Stimulated activated CD4-positive, alpha-beta T cell treated with anti-CD3 and anti-CD28 coated beads, Interleukin-12 subunit alpha, Interleukin-12 subunit beta, amount 100 ng/mL, for 48 hours (primary cell): ENCODE data around the gene GALNT18.

Source experiments
- DNase-seq, 3 donors: peaks; one replicate each; pipeline ENCODE4 v3.0.0-alpha.2; 2020; ENCODE audit warnings: low read depth in 2 of 3, low spot score in 1 of 3

GALNT18 gene

GRCh38 chr11:11318461-11318860 is 303.3 kb downstream of the GALNT18 start:
- no peak for DNase-seq

GRCh38 chr11:11316651-11317230 is 305.1 kb downstream of the GALNT18 start:
- no peak for DNase-seq

GRCh38 chr11:11313902-11314692 is 307.7 kb downstream of the GALNT18 start:
- no peak for DNase-seq

GRCh38 chr11:11313426-11313825 is 308.4 kb downstream of the GALNT18 start:
- no peak for DNase-seq

GRCh38 chr11:11312738-11313137 is 309.1 kb downstream of the GALNT18 start:
- DNase-seq = no peak

GRCh38 chr11:11311169-11311568 is 310.6 kb downstream of the GALNT18 start:
- DNase-seq = no peak

GRCh38 chr11:11309906-11310305 is 311.9 kb downstream of the GALNT18 start:
- DNase-seq = no peak

- no peak for DNase-seq
Measured at GRCh38 chr11:11308249-11308648, 313.6 kb downstream of the GALNT18 start.

- DNase-seq = no peak
Measured at GRCh38 chr11:11306855-11307254, 314.9 kb downstream of the GALNT18 start.

GRCh38 chr11:11304550-11304949 is 317.3 kb downstream of the GALNT18 start:
- DNase-seq = no peak

GRCh38 chr11:11302565-11302964 is 319.2 kb downstream of the GALNT18 start:
- no peak for DNase-seq

GRCh38 chr11:11301212-11301611 is 320.6 kb downstream of the GALNT18 start:
- no peak for DNase-seq

GRCh38 chr11:11297578-11297977 is 324.2 kb downstream of the GALNT18 start:
- DNase-seq = no peak

GRCh38 chr11:11296434-11296833 is 325.4 kb downstream of the GALNT18 start:
- no peak for DNase-seq

- DNase-seq = no peak
Measured at GRCh38 chr11:11294551-11294855, 327.3 kb downstream of the GALNT18 start.

GRCh38 chr11:11293798-11294550 is 327.8 kb downstream of the GALNT18 start:
- DNase-seq = no peak

- no peak for DNase-seq
Measured at GRCh38 chr11:11292839-11293238, 329.0 kb downstream of the GALNT18 start.

- DNase-seq = no peak
Measured at GRCh38 chr11:11291041-11292015, 330.5 kb downstream of the GALNT18 start.

- no peak for DNase-seq
Measured at GRCh38 chr11:11290354-11290753, 331.5 kb downstream of the GALNT18 start.

GRCh38 chr11:11289669-11290068 is 332.1 kb downstream of the GALNT18 start:
- no peak for DNase-seq

- DNase-seq = no peak
Measured at GRCh38 chr11:11288972-11289616, 332.7 kb downstream of the GALNT18 start.
